Activated CD8-positive, alpha-beta memory T cell treated with anti-CD3 and anti-CD28 coated beads for 1 hour (primary cell): Measurements from ENCODE around the gene SND1.

Experiments
- DNase-seq, 2 donors: peaks; one replicate each; pipeline ENCODE4 v3.0.0-alpha.2; 2020; ENCODE audit warnings: low read depth in 1 of 2; ENCODE audit errors: extremely low read depth in 1 of 2

SND1 gene

GRCh38 chr7:128030263-128030653, 378.3 kb downstream of the SND1 start:
- DNase-seq, result no peak

- DNase-seq, result no peak
These were observed 378.9 kb downstream of the SND1 start, which contains the start of gene LRRC4 for GRCh38 chr7:128030654-128031611. TSS of gene LRRC4 (minus strand) at chr7:128031437. CDS start at chr7:128030640, 797 bp downstream.

- DNase-seq, result peak; percentile 9 to 10
These were observed 380.1 kb downstream of the SND1 start for GRCh38 chr7:128031901-128032604.

- DNase-seq, result no peak
These were observed 380.7 kb downstream of the SND1 start for GRCh38 chr7:128032605-128033235.

GRCh38 chr7:128033246-128033645, 381.3 kb downstream of the SND1 start:
- no peak for DNase-seq

GRCh38 chr7:128034825-128035224, 382.8 kb downstream of the SND1 start:
- no peak for DNase-seq

- no peak for DNase-seq
These were observed 383.7 kb downstream of the SND1 start for GRCh38 chr7:128035712-128036111.

GRCh38 chr7:128036226-128036940, 384.4 kb downstream of the SND1 start:
- no peak for DNase-seq

GRCh38 chr7:128037081-128037480, 385.1 kb downstream of the SND1 start:
- DNase-seq, result no peak

- no peak for DNase-seq
These were observed 386.1 kb downstream of the SND1 start for GRCh38 chr7:128037880-128038619.

- no peak for DNase-seq
These were observed 387.6 kb downstream of the SND1 start for GRCh38 chr7:128039544-128039953.

- no peak for DNase-seq
These were observed 388.2 kb downstream of the SND1 start for GRCh38 chr7:128040205-128040604.

GRCh38 chr7:128041203-128041602, 389.2 kb downstream of the SND1 start:
- DNase-seq, result no peak

GRCh38 chr7:128042012-128042411, 390.0 kb downstream of the SND1 start:
- no peak for DNase-seq

- DNase-seq, result no peak
These were observed 392.1 kb downstream of the SND1 start for GRCh38 chr7:128044064-128044463.

- no peak for DNase-seq
These were observed 393.2 kb downstream of the SND1 start for GRCh38 chr7:128045158-128045557.

GRCh38 chr7:128045766-128046165, 393.8 kb downstream of the SND1 start:
- no peak for DNase-seq

GRCh38 chr7:128052404-128052803, 400.4 kb downstream of the SND1 start:
- no peak for DNase-seq

GRCh38 chr7:128053023-128053422, 401.0 kb downstream of the SND1 start:
- DNase-seq, result no peak

GRCh38 chr7:128053991-128054390, 402.0 kb downstream of the SND1 start:
- DNase-seq, result no peak
